Endothelial cell of umbilical vein (primary cell): ENCODE results near the gene CPNE7.

Source experiments
- EZH2 ChIP-seq: IDR thresholded peaks from 2 replicates; pipeline ENCODE4 v1.6.1; 2012; ENCODE audit warnings: borderline replicate concordance, low read depth, mild to moderate bottlenecking, moderate library complexity, low read length, inconsistent platforms; ENCODE audit not compliant: severe bottlenecking
- FOS ChIP-seq: IDR thresholded peaks from 2 replicates; pipeline ENCODE4 v1.6.1; 2011; ENCODE audit warnings: mild to moderate bottlenecking, low read length, moderate library complexity, borderline replicate concordance; ENCODE audit not compliant: insufficient read depth
- GATA2 ChIP-seq: IDR thresholded peaks from 2 replicates; pipeline ENCODE4 v1.7.0; 2011; ENCODE audit warnings: low read depth, mild to moderate bottlenecking, moderate library complexity, mixed read lengths, low read length; ENCODE audit not compliant: insufficient read length, insufficient read depth
- MAX ChIP-seq: IDR thresholded peaks from 2 replicates; pipeline ENCODE4 v1.6.1; 2011; ENCODE audit not compliant: insufficient read depth, insufficient read length
- MYC ChIP-seq: IDR thresholded peaks from one replicate; pipeline ENCODE4 v1.6.1; 2011; ENCODE audit warnings: mild to moderate bottlenecking, low read depth, low read length
- POLR2A ChIP-seq: IDR thresholded peaks from 2 replicates; pipeline ENCODE4 v1.6.1; 2012; ENCODE audit warnings: low read depth, mild to moderate bottlenecking, control low read depth, low read length
- POLR2AphosphoS5 ChIP-seq: IDR thresholded peaks from 2 replicates; pipeline ENCODE4 v1.6.1; 2012; ENCODE audit warnings: low read depth, mild to moderate bottlenecking, control low read depth, low read length, moderate library complexity; ENCODE audit not compliant: insufficient read depth
- TF ChIP-seq, protein P1 (sequence below), 2 donors: IDR thresholded peaks; 1 replicate in 1 of 2; 2 replicates in 1 of 2; pipeline ENCODE4 v1.5.1; 2011; ENCODE audit warnings: low read length in 2 of 2, mild to moderate bottlenecking in 2 of 2, moderate library complexity in 2 of 2, control low read depth in 1 of 2, inconsistent platforms in 1 of 2, low read depth in 1 of 2; ENCODE audit not compliant: insufficient read depth in 1 of 2; ENCODE audit errors: extremely low read depth in 1 of 2

DNA sequence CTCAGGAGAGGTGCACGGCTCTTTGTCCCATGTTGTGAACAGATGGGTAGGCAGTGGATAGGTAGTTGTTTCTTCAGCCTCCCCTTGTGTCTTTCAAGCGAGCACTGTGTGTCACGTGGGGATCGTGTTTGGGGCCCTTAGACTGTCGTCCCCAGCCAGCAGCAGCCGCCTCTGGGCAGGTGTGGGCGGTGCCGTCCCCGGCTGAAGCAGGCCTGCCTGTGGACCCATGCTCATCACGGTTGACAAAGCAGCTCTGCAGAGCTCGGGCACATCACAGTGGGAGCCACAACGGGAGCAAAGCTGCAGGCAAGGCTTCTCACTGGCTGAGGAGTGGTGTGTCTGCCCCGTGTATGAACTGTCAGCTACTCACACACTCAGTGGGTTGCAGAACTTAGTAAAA, 19.8 kb upstream of the CPNE7 start:
- TF ChIP-seq, protein P1, sequence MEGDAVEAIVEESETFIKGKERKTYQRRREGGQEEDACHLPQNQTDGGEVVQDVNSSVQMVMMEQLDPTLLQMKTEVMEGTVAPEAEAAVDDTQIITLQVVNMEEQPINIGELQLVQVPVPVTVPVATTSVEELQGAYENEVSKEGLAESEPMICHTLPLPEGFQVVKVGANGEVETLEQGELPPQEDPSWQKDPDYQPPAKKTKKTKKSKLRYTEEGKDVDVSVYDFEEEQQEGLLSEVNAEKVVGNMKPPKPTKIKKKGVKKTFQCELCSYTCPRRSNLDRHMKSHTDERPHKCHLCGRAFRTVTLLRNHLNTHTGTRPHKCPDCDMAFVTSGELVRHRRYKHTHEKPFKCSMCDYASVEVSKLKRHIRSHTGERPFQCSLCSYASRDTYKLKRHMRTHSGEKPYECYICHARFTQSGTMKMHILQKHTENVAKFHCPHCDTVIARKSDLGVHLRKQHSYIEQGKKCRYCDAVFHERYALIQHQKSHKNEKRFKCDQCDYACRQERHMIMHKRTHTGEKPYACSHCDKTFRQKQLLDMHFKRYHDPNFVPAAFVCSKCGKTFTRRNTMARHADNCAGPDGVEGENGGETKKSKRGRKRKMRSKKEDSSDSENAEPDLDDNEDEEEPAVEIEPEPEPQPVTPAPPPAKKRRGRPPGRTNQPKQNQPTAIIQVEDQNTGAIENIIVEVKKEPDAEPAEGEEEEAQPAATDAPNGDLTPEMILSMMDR (IDR thresholded peaks at IDR 0.05; ENCODE audit: extremely low read depth in 1 of 2, insufficient read depth in 1 of 2, low read depth in 1 of 2, low read length in 2 of 2): no peak
- TF ChIP-seq MAX: no peak
- no peak for TF ChIP-seq POLR2A
- TF ChIP-seq FOS: no peak
- no peak for TF ChIP-seq POLR2AphosphoS5
- TF ChIP-seq EZH2: no peak
- TF ChIP-seq GATA2: no peak
- no peak for TF ChIP-seq MYC
